ENCODE data around the gene BIN1.

DNA sequence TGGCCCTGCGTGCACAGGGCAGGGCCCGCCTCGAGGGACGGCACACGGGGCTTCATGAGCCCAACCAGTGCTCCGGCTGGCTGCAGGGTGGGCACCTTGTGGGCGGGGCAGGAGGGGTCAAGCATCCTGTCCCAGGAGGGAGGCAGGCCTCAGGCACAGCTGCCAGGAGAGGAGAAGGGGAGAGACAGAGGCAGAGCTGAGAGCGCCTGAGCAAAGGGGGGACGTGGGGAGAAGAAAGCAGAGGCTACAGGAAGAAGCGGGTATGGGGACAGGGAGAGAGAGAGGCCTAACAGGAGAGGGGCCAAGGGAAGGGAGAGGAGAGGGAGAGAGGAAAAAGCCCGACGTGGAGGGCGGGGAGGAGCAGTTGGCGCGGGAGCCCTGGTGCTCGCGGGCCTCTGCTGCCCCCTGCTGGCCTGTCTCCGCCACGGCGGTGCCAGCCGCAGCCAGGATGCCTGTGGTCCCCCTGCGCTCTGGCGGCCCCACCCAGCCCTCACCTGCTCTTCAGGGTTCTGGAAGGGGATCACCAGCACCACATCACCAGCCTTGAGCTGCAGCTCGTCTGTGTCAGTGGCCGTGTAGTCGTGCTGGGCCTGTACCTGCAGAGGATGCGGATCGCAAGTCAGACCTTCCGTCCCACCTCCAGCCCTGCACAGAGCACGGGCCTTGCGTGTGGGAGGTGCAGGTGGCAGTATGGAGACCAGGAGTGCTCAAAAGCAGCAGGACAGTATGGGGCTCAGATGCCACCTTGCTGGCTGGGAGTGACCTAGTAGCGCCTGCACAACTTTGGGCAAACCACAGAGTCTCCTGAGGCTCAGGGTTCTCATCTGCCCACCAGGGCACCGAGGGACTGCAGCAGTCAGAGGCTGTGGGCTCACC lies 56.8 kb downstream of the BIN1 start:
- TF ChIP-seq, protein P1, sequence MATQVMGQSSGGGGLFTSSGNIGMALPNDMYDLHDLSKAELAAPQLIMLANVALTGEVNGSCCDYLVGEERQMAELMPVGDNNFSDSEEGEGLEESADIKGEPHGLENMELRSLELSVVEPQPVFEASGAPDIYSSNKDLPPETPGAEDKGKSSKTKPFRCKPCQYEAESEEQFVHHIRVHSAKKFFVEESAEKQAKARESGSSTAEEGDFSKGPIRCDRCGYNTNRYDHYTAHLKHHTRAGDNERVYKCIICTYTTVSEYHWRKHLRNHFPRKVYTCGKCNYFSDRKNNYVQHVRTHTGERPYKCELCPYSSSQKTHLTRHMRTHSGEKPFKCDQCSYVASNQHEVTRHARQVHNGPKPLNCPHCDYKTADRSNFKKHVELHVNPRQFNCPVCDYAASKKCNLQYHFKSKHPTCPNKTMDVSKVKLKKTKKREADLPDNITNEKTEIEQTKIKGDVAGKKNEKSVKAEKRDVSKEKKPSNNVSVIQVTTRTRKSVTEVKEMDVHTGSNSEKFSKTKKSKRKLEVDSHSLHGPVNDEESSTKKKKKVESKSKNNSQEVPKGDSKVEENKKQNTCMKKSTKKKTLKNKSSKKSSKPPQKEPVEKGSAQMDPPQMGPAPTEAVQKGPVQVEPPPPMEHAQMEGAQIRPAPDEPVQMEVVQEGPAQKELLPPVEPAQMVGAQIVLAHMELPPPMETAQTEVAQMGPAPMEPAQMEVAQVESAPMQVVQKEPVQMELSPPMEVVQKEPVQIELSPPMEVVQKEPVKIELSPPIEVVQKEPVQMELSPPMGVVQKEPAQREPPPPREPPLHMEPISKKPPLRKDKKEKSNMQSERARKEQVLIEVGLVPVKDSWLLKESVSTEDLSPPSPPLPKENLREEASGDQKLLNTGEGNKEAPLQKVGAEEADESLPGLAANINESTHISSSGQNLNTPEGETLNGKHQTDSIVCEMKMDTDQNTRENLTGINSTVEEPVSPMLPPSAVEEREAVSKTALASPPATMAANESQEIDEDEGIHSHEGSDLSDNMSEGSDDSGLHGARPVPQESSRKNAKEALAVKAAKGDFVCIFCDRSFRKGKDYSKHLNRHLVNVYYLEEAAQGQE (IDR thresholded peaks at IDR 0.05; ENCODE audit: insufficient read depth in 1 of 2, low read depth in 2 of 2, low read length in 2 of 2) = no peak
- no peak for TF ChIP-seq POLR2AphosphoS5 (IDR thresholded peaks at IDR 0.05; ENCODE audit: low read depth, low read length)
- TF ChIP-seq TAF1 (IDR thresholded peaks at IDR 0.05; ENCODE audit: borderline replicate concordance, insufficient read depth, low read length) = no peak
- TF ChIP-seq SIN3A (IDR thresholded peaks at IDR 0.05; ENCODE audit: borderline replicate concordance, insufficient read depth, low read length) = no peak
- TF ChIP-seq FOXP2 (optimal IDR thresholded peaks at IDR 0.05; ENCODE audit: borderline replicate concordance, extremely low read depth, extremely low read length, insufficient read depth) = no peak

All from PFSK-1 (cell line).